GM20000 (cell line): Measurements from ENCODE around the gene RNF141.

Source experiments
- DNase-seq: peaks from one replicate; pipeline ENCODE4 v3.0.0; 2012; ENCODE audit warnings: low spot score
- CTCF ChIP-seq: IDR thresholded peaks from 2 replicates; pipeline ENCODE4 v1.5.1; 2012; ENCODE audit warnings: mild to moderate bottlenecking, control low read depth; ENCODE audit errors: extremely low read depth, missing control alignments

RNF141 gene

DNA sequence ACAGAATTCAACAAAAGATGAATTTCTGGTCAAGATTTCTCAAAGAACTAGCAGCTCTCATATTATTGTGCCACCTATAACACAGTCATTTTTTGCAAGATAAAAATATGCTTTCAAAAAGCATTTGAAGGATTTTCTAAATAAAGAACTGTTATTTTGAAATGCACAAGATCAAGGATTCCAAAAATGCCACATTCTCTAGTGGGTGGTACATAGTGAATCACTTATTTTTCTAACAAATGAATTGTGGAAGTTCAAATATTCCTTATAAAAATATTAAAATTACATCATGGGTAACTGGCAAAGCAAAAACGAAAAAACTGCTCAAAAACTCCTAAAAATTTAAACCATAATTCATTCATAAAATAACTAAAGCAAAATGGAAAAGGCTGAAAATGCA lies 2.1 kb downstream of the RNF141 start:
- no peak for TF ChIP-seq CTCF
- DNase-seq, result no peak

GRCh38 chr11:10537600-10537999 lies 3.4 kb downstream of the RNF141 start:
- DNase-seq, result no peak
- TF ChIP-seq CTCF, result no peak

DNA sequence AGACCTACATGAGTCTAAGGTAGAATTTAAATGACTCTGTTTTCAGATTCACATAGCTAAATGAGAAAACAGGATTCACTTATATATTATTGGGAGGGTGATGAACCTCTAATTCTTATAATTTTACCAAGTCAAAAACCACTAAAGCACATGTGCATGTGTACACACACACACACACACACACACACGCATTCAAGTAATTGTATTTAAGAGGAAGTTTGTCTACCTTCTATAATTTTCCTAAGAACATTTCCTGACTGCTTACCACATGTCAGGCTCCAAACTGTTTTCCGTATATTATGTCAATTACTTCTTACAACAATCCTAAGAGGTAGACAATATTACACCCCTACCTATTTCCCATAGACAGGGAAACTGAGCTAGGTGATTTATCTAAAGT lies 6.7 kb downstream of the RNF141 start:
- TF ChIP-seq CTCF, result no peak
- DNase-seq, result no peak

- TF ChIP-seq CTCF, result no peak
Measured at GRCh38 chr11:10533323-10533722, 7.7 kb downstream of the RNF141 start.

DNA sequence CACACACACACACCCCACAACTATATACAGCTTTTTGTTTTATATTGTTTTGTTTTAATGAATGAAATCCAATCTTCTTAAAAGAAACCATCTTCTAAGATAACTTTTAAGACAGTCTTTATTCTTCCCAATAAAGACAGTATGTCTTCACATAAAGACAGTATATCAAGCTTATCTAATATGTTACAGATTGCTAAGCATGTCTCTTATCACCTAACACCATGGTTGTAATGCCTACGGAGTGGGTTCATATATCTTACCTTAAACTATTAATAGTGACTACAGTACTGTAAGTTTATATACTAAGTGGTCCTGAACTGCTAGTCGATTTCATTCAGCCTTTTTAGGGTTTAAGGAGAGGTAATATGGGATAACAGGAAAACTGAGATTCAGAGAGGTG lies 8.5 kb downstream of the RNF141 start:
- no peak for DNase-seq
- no peak for TF ChIP-seq CTCF

More at GRCh38 chr11:10533323-10533722, 7.7 kb downstream of the RNF141 start:
- no peak for DNase-seq

GRCh38 chr11:10529279-10529678 lies 11.7 kb downstream of the RNF141 start:
- TF ChIP-seq CTCF, result no peak
- no peak for DNase-seq

DNA sequence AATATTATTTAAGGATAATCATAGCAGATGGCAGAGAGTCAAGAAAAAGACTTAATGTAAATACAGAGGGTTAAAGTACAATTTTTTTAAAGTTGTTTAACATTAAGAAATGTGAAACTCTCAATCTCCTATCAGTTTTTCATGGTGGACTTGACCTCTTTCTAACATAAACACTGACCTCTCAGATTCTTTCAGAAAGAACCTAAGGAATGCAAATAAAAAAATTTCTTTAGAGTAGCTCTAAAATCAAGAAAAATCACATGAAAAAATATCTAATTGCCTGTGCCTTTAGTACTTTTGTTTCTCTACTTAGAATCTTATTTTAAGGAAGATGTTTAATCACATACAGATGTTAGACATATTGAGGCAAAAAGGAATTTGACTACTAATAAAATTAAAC lies 12.9 kb downstream of the RNF141 start:
- DNase-seq, result no peak
- no peak for TF ChIP-seq CTCF
